GM12878 (cell line): Measurements from ENCODE around the gene NME5. TPM values are rescaled to one million over a fixed set of nuclear protein-coding genes. Genes with fewer than 3 reads are reported as not detected.

Experiments
- BMI1 ChIP-seq: fragments of 450-650 bp; IDR thresholded peaks from 2 replicates; pipeline ENCODE4 v1.6.1; 2016; ENCODE audit warnings: mild to moderate bottlenecking, moderate library complexity, borderline replicate concordance
- CEBPZ ChIP-seq: fragments of 150-350 bp; IDR thresholded peaks from 2 replicates; pipeline ENCODE4 v1.6.1; 2016; ENCODE audit warnings: low read depth, low read length
- CHD4 ChIP-seq: fragments of 200-600 bp; sonication (generic); IDR thresholded peaks from 2 replicates; pipeline ENCODE4 v1.6.1; 2016; ENCODE audit warnings: mild to moderate bottlenecking
- CTCF ChIP-seq, 3 experiments: IDR thresholded peaks in 2 of 3; conservative IDR thresholded peaks in 1 of 3; 2 replicates each; pipeline ENCODE4 v1.5.1; 2011; ENCODE audit warnings: low read depth in 3 of 3, low read length in 3 of 3, mild to moderate bottlenecking in 3 of 3, control low read depth in 2 of 3, moderate library complexity in 2 of 3, inconsistent platforms in 1 of 3, mixed read lengths in 1 of 3; ENCODE audit not compliant: control insufficient read depth in 2 of 3, insufficient read depth in 1 of 3; ENCODE audit errors: extremely low read depth in 1 of 3
- ELK1 ChIP-seq: IDR thresholded peaks from 2 replicates; pipeline ENCODE4 v1.6.1; 2012; ENCODE audit warnings: low read depth, low read length, improper control_type of control experiment
- ESRRA ChIP-seq: IDR thresholded peaks from 2 replicates; pipeline ENCODE4 v1.6.1; 2012; ENCODE audit warnings: mild to moderate bottlenecking, low read length, improper control_type of control experiment
- IKZF1 ChIP-seq: fragments of 450-650 bp; conservative IDR thresholded peaks from 2 replicates; pipeline ENCODE4 v1.6.1; 2017; ENCODE audit warnings: antibody characterized with exemption, mild to moderate bottlenecking
- JUNB ChIP-seq: IDR thresholded peaks from 2 replicates; pipeline ENCODE4 v1.6.1; 2016; ENCODE audit warnings: antibody characterized with exemption, mild to moderate bottlenecking
- KLF5 ChIP-seq: fragments of 450-650 bp; IDR thresholded peaks from 2 replicates; pipeline ENCODE4 v1.6.1; 2014; ENCODE audit warnings: mild to moderate bottlenecking; ENCODE audit not compliant: partially characterized antibody
- MEF2A ChIP-seq: IDR thresholded peaks from 2 replicates; pipeline ENCODE4 v1.6.1; 2011; ENCODE audit warnings: low read depth, mild to moderate bottlenecking, low read length, moderate library complexity; ENCODE audit not compliant: insufficient read depth
- NFXL1 ChIP-seq: fragments of 450-650 bp; IDR thresholded peaks from 2 replicates; pipeline ENCODE4 v1.6.1; 2017; ENCODE audit warnings: antibody characterized with exemption, mild to moderate bottlenecking, borderline replicate concordance
- PAX5 ChIP-seq: IDR thresholded peaks from 2 replicates; pipeline ENCODE4 v1.6.1; 2011; ENCODE audit warnings: low read depth, low read length, borderline replicate concordance
- PBX3 ChIP-seq: IDR thresholded peaks from 2 replicates; pipeline ENCODE4 v1.6.1; 2011; ENCODE audit warnings: mild to moderate bottlenecking, low read depth, low read length, moderate library complexity; ENCODE audit not compliant: insufficient replicate concordance
- POLR2A ChIP-seq: IDR thresholded peaks from 2 replicates; pipeline ENCODE4 v1.6.1; 2011; ENCODE audit warnings: low read depth, mild to moderate bottlenecking, low read length
- POLR2AphosphoS2 ChIP-seq: IDR thresholded peaks from 2 replicates; pipeline ENCODE4 v1.6.1; 2011; ENCODE audit warnings: low read depth, mild to moderate bottlenecking, low read length, improper control_type of control experiment, moderate library complexity
- RAD21 ChIP-seq: IDR thresholded peaks from 2 replicates; pipeline ENCODE4 v1.6.1; 2011; ENCODE audit warnings: mild to moderate bottlenecking, low read depth, low read length, moderate library complexity; ENCODE audit not compliant: insufficient read depth
- RCOR1 ChIP-seq: conservative IDR thresholded peaks from 2 replicates; pipeline ENCODE4 v1.6.1; 2012; ENCODE audit warnings: low read depth, low read length, improper control_type of control experiment
- SIX5 ChIP-seq: IDR thresholded peaks from 2 replicates; pipeline ENCODE4 v1.6.1; 2011; ENCODE audit warnings: mild to moderate bottlenecking, low read depth, low read length, moderate library complexity; ENCODE audit not compliant: severe bottlenecking
- SREBF1 ChIP-seq: IDR thresholded peaks from 2 replicates; pipeline ENCODE4 v1.6.1; 2012; ENCODE audit warnings: mild to moderate bottlenecking, low read length
- TCF12 ChIP-seq: IDR thresholded peaks from 2 replicates; pipeline ENCODE4 v1.6.1; 2011; ENCODE audit warnings: low read depth, mild to moderate bottlenecking, low read length
- TCF7 ChIP-seq: IDR thresholded peaks from 2 replicates; pipeline ENCODE4 v1.6.1; 2014; ENCODE audit warnings: antibody characterized with exemption, borderline replicate concordance
- USF1 ChIP-seq: IDR thresholded peaks from 2 replicates; pipeline ENCODE4 v1.6.1; 2011; ENCODE audit warnings: borderline replicate concordance, low read depth, mild to moderate bottlenecking, moderate library complexity, mixed read lengths, low read length; ENCODE audit not compliant: insufficient read depth; ENCODE audit errors: extremely low read length
- YBX1 ChIP-seq: fragments of 450-650 bp; IDR thresholded peaks from 2 replicates; pipeline ENCODE4 v1.6.1; 2016; ENCODE audit warnings: antibody characterized with exemption
- ZZZ3 ChIP-seq: IDR thresholded peaks from 2 replicates; pipeline ENCODE4 v1.6.1; 2011; ENCODE audit warnings: low read depth; ENCODE audit not compliant: control insufficient read depth, insufficient read length
- polyA plus RNA-seq, 11 experiments: library from polyadenylated mRNA; depleted of rRNA in 4 of 11; unstranded in 6 of 11; stranded (reverse) in 5 of 11; fragments of >200 nt; fragmentation: Nextera tagmentation in 4 of 11; fragmentation: Illumina TruSeq in 1 of 11; extraction: Ambion mirVana in 4 of 11; extraction: Trizol in 1 of 11; gene quantifications; 1 replicate in 1 of 11; 2 replicates in 10 of 11; pipeline versions ENCODE4 v1.2.1 to v1.2.3, GENCODE V29; 2011 to 2016; ENCODE audit warnings: inconsistent platforms in 2 of 11, missing spikeins in 2 of 11, low read depth in 1 of 11
- total RNA-seq, 4 experiments: library from RNA; depleted of rRNA in 3 of 4; stranded (reverse); fragments of >200 nt in 3 of 4; fragmentation: Illumina TruSeq in 1 of 4; extraction: Trizol in 1 of 4; gene quantifications; 2 replicates each; pipeline versions ENCODE4 v1.2.1 to v1.2.3, GENCODE V29; 2013 to 2021

NME5 gene
- total and polyA plus RNA-seq, 10 of the 15 experiments (the other 5 are each of a cell fraction or from before 2014, with no cell fraction given): 0.22 to 0.52 TPM; not detected in 8

- no peak for TF ChIP-seq ESRRA
- TF ChIP-seq SREBF1: no peak
- no peak for TF ChIP-seq JUNB
- peak; percentile 82 for TF ChIP-seq RAD21
- TF ChIP-seq TCF12: no peak
- TF ChIP-seq NFXL1: no peak
- TF ChIP-seq PAX5: no peak
- TF ChIP-seq BMI1: no peak
- TF ChIP-seq IKZF1: no peak
- no peak for TF ChIP-seq USF1
- TF ChIP-seq CHD4: no peak
- TF ChIP-seq PBX3: no peak
- TF ChIP-seq MEF2A: no peak
- TF ChIP-seq RCOR1: no peak
- no peak for TF ChIP-seq YBX1
- TF ChIP-seq SIX5: no peak
- no peak for TF ChIP-seq CEBPZ
- no peak for TF ChIP-seq TCF7
- no peak for TF ChIP-seq ELK1
- peak; percentile 62 to 85 (median 70) for TF ChIP-seq CTCF (IDR thresholded peaks at IDR 0.05 in 2 of 3, conservative IDR thresholded peaks at IDR 0.05 in 1 of 3; ENCODE audit: control insufficient read depth in 2 of 3, extremely low read depth in 1 of 3, insufficient read depth in 1 of 3, low read depth in 3 of 3, low read length in 3 of 3)
- TF ChIP-seq ZZZ3: no peak
- TF ChIP-seq POLR2AphosphoS2: no peak
- no peak for TF ChIP-seq POLR2A
- no peak for TF ChIP-seq KLF5
Measured at GRCh38 chr5:138180183-138180782, 41.1 kb upstream of the NME5 start (continued).
